Neural cell (in vitro differentiated cells): ENCODE data around the gene PML. TPM values are rescaled to one million over a fixed set of nuclear protein-coding genes. Genes with fewer than 3 reads are reported as not detected.

ENCODE experiments used
- H2AFZ ChIP-seq: fragments of 200-600, 300-800 bp; sonication (generic), shearing (Covaris generic); 2 replicates; pipeline ENCODE4 v1.6.0; 2014; ENCODE audit warnings: low read depth, mild to moderate bottlenecking, antibody characterized with exemption, low read length, moderate library complexity
- H3F3A ChIP-seq: fragments of 200-600 bp; shearing (Covaris generic); 2 replicates; pipeline ENCODE4 v1.6.1; 2016; ENCODE audit warnings: mild to moderate bottlenecking, moderate library complexity, mixed read lengths, antibody characterized with exemption, low read length; ENCODE audit not compliant: insufficient read depth, poor library complexity, severe bottlenecking
- H3K27ac ChIP-seq: fragments of 200-600, 300-800 bp; sonication (generic), shearing (Covaris generic); 2 replicates; pipeline ENCODE4 v1.5.1; 2014; ENCODE audit warnings: mild to moderate bottlenecking, low read length, moderate library complexity
- H3K27me3 ChIP-seq: fragments of 300-800, 200-600 bp; sonication (generic), shearing (Covaris generic); 2 replicates; pipeline ENCODE4 v1.6.0; 2014; ENCODE audit warnings: mild to moderate bottlenecking, low read depth, low read length, moderate library complexity; ENCODE audit not compliant: insufficient read depth
- H3K36me3 ChIP-seq: fragments of 300-800, 200-600 bp; sonication (generic), shearing (Covaris generic); 2 replicates; pipeline ENCODE4 v1.5.1; 2014; ENCODE audit warnings: mild to moderate bottlenecking, antibody characterized with exemption, low read length, moderate library complexity; ENCODE audit not compliant: insufficient read depth
- H3K4me2 ChIP-seq: fragments of 300-800, 200-600 bp; sonication (generic), shearing (Covaris generic); 2 replicates; pipeline ENCODE4 v1.6.0; 2014; ENCODE audit warnings: mild to moderate bottlenecking, low read length
- H3K4me3 ChIP-seq: fragments of 300-800, 200-600 bp; sonication (generic), shearing (Covaris generic); 2 replicates; pipeline ENCODE4 v1.5.1; 2014; ENCODE audit warnings: mild to moderate bottlenecking, low read length, moderate library complexity
- H3K79me2 ChIP-seq: fragments of 200-600 bp; shearing (Covaris generic); replicated peaks from 2 replicates; pipeline ENCODE4 v1.6.0; 2014; ENCODE audit warnings: mild to moderate bottlenecking, low read length, moderate library complexity; ENCODE audit not compliant: insufficient read depth
- H3K9ac ChIP-seq: fragments of 300-800, 200-600 bp; sonication (generic), shearing (Covaris generic); 2 replicates; pipeline ENCODE4 v1.6.1; 2016; ENCODE audit warnings: mild to moderate bottlenecking, low read length, mixed read lengths
- H3K9me2 ChIP-seq: fragments of 200-600 bp; shearing (Covaris generic); 2 replicates; pipeline ENCODE4 v1.6.1; 2016; ENCODE audit warnings: mild to moderate bottlenecking, low read length, mixed read lengths; ENCODE audit not compliant: insufficient read depth
- H3K9me3 ChIP-seq: fragments of 200-600, 300-800 bp; sonication (generic), shearing (Covaris generic); 2 replicates; pipeline ENCODE4 v1.6.1; 2016; ENCODE audit warnings: mild to moderate bottlenecking, mixed run types, low read length, moderate library complexity, mixed read lengths
- H4K20me1 ChIP-seq: fragments of 200-600 bp; shearing (Covaris generic); 2 replicates; pipeline ENCODE4 v1.6.1; 2016; ENCODE audit warnings: mild to moderate bottlenecking, mixed run types; ENCODE audit not compliant: insufficient read depth
- CTCF ChIP-seq: fragments of 450-650 bp; IDR thresholded peaks from 2 replicates; pipeline ENCODE4 v1.5.1; 2014; ENCODE audit warnings: antibody characterized with exemption, mild to moderate bottlenecking, moderate library complexity; ENCODE audit not compliant: poor library complexity, severe bottlenecking
- EP300 ChIP-seq: fragments of 450-650 bp; conservative IDR thresholded peaks from 2 replicates; pipeline ENCODE4 v1.6.1; 2014; ENCODE audit warnings: antibody characterized with exemption, mild to moderate bottlenecking, moderate library complexity; ENCODE audit not compliant: poor library complexity, severe bottlenecking
- EZH2 ChIP-seq: fragments of 200-600, 300-800 bp; shearing (Covaris generic), sonication (generic); IDR thresholded peaks from 2 replicates; pipeline ENCODE4 v1.6.1; 2014; ENCODE audit warnings: antibody characterized with exemption, low read length, borderline replicate concordance, mild to moderate bottlenecking; ENCODE audit not compliant: insufficient read depth, poor library complexity, severe bottlenecking
- MXI1 ChIP-seq: fragments of 450-650 bp; conservative IDR thresholded peaks from 2 replicates; pipeline ENCODE4 v1.6.1; 2014; ENCODE audit warnings: antibody characterized with exemption, mild to moderate bottlenecking; ENCODE audit not compliant: poor library complexity, severe bottlenecking
- POLR2AphosphoS5 ChIP-seq: IDR thresholded peaks from 2 replicates; pipeline ENCODE4 v1.6.1; 2012
- RAD21 ChIP-seq: fragments of 450-650 bp; conservative IDR thresholded peaks from 2 replicates; pipeline ENCODE4 v1.6.1; 2014; ENCODE audit warnings: antibody characterized with exemption, mild to moderate bottlenecking, moderate library complexity
- REST ChIP-seq: IDR thresholded peaks from 2 replicates; pipeline ENCODE4 v1.6.1; 2012; ENCODE audit warnings: borderline replicate concordance
- SMC3 ChIP-seq: fragments of 450-650 bp; conservative IDR thresholded peaks from 2 replicates; pipeline ENCODE4 v1.6.1; 2014; ENCODE audit warnings: antibody characterized with exemption, mild to moderate bottlenecking, moderate library complexity; ENCODE audit not compliant: poor library complexity
- TAF1 ChIP-seq: IDR thresholded peaks from 2 replicates; pipeline ENCODE4 v1.6.1; 2012; ENCODE audit warnings: low read depth
- polyA plus RNA-seq: library from polyadenylated mRNA; depleted of rRNA; stranded (reverse); fragments of >200 nt; gene quantifications from 2 replicates; pipeline ENCODE4 v1.2.3, GENCODE V29; 2014

Gene PML
- polyA plus RNA-seq, 1 donor from 2014 or later: 4.7 TPM

DNA sequence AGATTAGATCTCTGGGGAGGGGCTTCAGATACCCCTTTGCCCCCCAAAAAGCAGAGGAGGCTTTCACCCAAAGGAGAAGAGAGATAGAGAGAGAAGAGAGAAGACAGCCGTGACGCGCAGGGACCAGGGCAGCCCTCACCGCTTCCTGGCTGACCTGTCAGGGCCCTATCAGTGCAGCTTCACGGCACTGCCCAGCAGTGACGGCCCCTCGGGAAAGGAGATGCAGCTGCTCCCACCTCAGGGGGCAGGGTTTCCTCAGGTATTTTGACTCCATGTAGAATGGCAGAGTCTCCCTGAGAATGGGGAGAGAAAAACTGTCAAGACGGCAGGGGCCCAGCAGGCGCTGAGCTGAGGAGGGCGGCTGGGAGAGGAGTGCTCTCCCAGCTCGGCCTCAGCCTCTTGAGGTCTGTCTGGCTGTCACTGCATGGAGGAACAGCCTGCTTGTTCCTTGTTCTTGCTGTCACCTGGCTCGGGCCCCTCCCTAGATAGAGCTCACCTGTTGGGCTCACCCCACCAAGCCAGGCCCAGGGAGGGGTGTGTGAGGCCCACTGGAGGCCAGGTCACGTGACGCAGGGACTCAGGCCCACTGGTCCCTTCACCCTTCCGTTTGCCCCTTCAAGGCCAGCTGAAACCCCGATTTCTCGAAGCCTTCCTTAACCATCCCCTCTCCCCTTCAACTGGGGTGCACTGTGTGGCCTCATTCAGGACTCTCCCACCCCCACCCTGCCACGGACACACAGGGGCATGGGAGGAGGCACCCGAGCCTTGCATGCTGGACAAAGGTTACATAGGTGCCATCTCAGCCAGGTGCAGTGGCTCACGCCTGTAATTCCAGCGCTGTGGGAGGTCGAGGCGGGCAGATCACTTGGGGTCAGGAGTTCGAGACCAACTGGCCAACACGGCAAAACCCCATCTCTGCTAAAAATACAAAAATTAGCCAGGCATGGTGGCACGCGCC is 40.0 kb upstream of the PML start:
- H3K27me3 ChIP-seq: no peaks in the 10 kb centered on the region
- H3K4me2 ChIP-seq: no peak overlapping the region
- no peak overlapping the region for H2AFZ ChIP-seq
- H3K36me3 ChIP-seq: no peaks in the 10 kb centered on the region
- H3K9ac ChIP-seq: no peak overlapping the region
- no peak for TF ChIP-seq MXI1
- TF ChIP-seq EZH2: no peak
- no peak for TF ChIP-seq RAD21
- TF ChIP-seq CTCF: no peak
- no peak for TF ChIP-seq EP300
- TF ChIP-seq TAF1: no peak
- no peak for TF ChIP-seq POLR2AphosphoS5
- no peak for TF ChIP-seq SMC3
- TF ChIP-seq REST: no peak
- no peaks in the 10 kb centered on the region for H3F3A ChIP-seq
- no peaks in the 10 kb centered on the region for H3K79me2 ChIP-seq
- no peak overlapping the region for H3K4me3 ChIP-seq
- H3K9me3 ChIP-seq: no peaks in the 10 kb centered on the region
- H3K9me2 ChIP-seq: no peaks in the 10 kb centered on the region
- no peaks in the 10 kb centered on the region for H4K20me1 ChIP-seq
- H3K27ac ChIP-seq: no peak overlapping the region

- Histone ChIP-seq H3K36me3 (no peaks in the 10 kb centered on the region), H3K27me3 (no peaks in the 10 kb centered on the region), H4K20me1 (no peaks in the 10 kb centered on the region), H3K9me2 (no peaks in the 10 kb centered on the region), H3F3A (no peaks in the 10 kb centered on the region), H3K9me3 (no peaks in the 10 kb centered on the region), H2AFZ (no peak overlapping the region), H3K4me3 (no peak overlapping the region), H3K79me2 (no peaks in the 10 kb centered on the region), H3K9ac (no peak overlapping the region), H3K4me2 (no peak overlapping the region), H3K27ac (no peak overlapping the region)
- TF ChIP-seq CTCF (no peak), RAD21 (no peak), POLR2AphosphoS5 (no peak), EP300 (no peak)
These were observed 39.2 kb upstream of the PML start for GRCh38 chr15:73955326-73955725.
